ENCODE measurements around the gene MYO9B. TPM values are rescaled to one million over a fixed set of nuclear protein-coding genes. Genes with fewer than 3 reads are reported as not detected.
"Not testable (repeated sequence)": the region's sequence is repeated elsewhere in the genome, so short reads cannot be mapped to it uniquely, and the experiment has no call there.

The MYO9B gene
- total RNA-seq, 1 donor from 2014 or later: 33.2 TPM

DNA sequence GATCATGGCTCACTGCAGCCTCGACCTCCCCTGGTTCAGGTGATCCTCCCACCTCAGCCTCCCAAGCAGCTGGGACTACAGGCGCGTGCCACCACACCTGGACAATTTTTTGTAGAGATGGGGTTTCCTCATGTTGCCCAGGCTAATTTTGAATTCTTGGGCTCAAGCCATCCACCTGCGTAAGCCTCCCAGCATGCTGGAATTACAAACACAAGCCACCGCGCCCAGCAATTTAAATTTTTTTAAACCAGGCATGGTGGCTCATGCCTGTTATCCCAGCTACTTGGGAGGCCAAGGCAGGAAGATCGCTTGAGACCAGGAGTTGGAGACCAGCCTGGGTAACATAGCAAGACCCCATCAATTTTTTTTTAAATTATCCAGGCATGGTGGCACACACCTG is 79.7 kb downstream of the MYO9B start:
- intact Hi-C loops (cut with DNase I): no loop called here
- DNase-seq (ENCODE audit: missing footprints) (no peak), ATAC-seq (no peak)

DNA sequence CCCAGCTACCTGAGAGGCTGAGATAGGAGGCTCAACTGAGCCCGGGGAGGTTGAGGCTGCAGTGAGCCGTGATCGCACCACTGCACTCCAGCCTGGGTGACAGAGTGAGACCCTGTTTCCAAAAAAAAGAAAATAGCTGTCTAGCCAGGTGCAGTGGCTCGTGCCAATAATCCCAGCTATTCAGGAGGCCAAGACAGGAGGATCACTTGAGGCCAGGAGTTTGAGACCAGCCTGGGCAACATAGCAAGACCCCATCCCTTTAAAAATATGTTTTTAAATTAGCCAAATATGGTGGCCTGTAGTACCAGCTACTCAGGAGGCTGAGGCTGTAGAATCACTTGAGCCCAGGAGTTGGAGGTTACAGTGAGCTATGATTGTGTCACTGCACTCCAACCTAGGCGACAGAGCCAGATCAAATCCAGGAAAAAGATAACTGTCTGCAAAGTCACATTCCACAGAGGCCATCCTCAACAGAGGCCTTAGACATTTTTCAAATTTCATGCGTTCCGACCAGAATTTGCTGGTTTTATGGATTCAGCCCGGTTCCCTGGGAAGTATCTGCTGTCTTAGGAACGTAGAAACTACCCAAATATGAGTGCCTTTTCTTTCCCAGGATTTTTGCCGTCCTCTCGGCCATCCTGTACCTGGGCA is 80.8 kb downstream of the MYO9B start:
- no peak for DNase-seq (ENCODE audit: missing footprints)
- no peak for ATAC-seq
- intact Hi-C loops (cut with DNase I): no loop called here

GRCh38 chr19:17156947-17157302 is 81.3 kb downstream of the MYO9B start:
- ATAC-seq: peak; percentile 38
- DNase-seq (ENCODE audit: missing footprints): peak; percentile 75
- intact Hi-C loops (cut with DNase I): no loop called here

- DNase-seq (ENCODE audit: missing footprints) (no peak), ATAC-seq (no peak)
- intact Hi-C loops (cut with DNase I): no loop called here
Measured at GRCh38 chr19:17158584-17158983, 83.0 kb downstream of the MYO9B start.

- ATAC-seq: no peak
- intact Hi-C loops (cut with DNase I): no loop called here
Measured at GRCh38 chr19:17159466-17160393, 84.2 kb downstream of the MYO9B start.

DNA sequence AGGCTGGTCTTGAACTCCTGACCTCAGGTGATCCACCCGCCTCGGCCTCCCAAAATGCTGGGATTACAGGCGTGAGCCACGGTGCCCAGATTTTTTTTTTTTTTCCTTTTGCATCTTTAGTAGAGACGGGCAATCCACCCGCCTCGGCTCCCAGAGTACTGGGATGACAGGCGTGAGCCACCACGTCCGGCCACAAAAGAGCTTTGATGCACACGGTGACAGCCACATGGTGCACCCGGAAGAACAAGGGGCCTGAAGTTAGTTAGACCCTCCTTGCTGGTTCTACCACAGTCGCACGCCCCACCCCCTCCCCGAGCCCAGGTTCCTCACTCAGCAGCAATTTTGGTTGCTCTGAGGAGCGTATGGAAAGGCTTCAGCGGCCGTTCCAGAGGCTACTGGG is 85.3 kb downstream of the MYO9B start:
- intact Hi-C loops (cut with DNase I): no loop called here
- no peak for ATAC-seq
- DNase-seq (ENCODE audit: missing footprints): no peak

More at GRCh38 chr19:17159466-17160393, 84.2 kb downstream of the MYO9B start:
- DNase-seq (ENCODE audit: missing footprints): no peak

GRCh38 chr19:17162131-17162530 is 86.6 kb downstream of the MYO9B start:
- intact Hi-C loops (cut with DNase I); ATAC-seq; DNase-seq (ENCODE audit: missing footprints): not testable (repeated sequence)

DNA sequence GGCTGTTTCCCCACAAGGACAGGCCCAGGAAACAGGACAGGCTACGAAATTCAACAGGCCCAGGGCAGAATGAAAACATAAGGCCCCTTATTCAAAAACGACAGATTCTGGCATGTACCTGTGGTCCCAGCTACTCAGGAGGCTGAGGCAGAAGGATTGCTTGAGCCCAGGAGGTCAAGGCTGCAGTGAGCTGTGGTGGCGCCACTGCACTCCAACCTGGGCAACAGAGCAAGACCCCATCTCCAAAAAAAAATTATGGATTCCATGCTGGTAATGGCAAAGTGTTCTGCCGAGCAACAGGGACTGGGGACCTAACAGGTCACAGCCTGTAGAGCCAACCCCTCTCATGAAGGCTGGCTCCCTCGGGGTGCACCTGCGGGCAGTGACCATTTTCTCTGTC is 87.0 kb downstream of the MYO9B start:
- ATAC-seq (no peak), DNase-seq (ENCODE audit: missing footprints) (no peak)
- intact Hi-C loops (cut with DNase I): no loop called here

GRCh38 chr19:17163652-17164051 is 88.1 kb downstream of the MYO9B start:
- intact Hi-C loops (cut with DNase I): no loop called here
- DNase-seq (ENCODE audit: missing footprints) (no peak), ATAC-seq (no peak)

DNA sequence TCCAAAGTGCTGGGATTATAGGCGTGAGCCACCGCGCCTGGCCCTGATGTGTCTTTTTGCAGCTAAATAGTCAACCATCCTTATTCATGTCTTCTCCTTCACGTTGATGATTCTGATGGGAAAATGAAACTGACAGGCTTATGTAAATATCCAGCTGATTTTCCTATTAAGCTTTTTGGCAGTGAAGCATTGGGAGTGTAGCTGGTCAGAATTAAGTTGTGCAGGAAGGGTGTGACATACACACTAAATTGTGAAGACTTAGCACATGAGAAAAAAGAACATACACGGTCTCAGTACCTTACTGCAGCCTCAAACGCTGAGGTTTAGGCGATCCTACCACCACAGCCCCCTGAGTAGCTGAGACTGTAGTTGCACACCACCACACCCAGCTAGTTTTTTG is 89.1 kb downstream of the MYO9B start:
- intact Hi-C loops (cut with DNase I): loop anchor here (5.0 kb wide), 1 partner anchor 97 kb away; no protein-coding TSS in a partner anchor
- DNase-seq (ENCODE audit: missing footprints): no peak
- ATAC-seq: no peak

- DNase-seq (ENCODE audit: missing footprints) (no peak), ATAC-seq (no peak)
Measured at GRCh38 chr19:17165715-17166114, 90.1 kb downstream of the MYO9B start.

DNA sequence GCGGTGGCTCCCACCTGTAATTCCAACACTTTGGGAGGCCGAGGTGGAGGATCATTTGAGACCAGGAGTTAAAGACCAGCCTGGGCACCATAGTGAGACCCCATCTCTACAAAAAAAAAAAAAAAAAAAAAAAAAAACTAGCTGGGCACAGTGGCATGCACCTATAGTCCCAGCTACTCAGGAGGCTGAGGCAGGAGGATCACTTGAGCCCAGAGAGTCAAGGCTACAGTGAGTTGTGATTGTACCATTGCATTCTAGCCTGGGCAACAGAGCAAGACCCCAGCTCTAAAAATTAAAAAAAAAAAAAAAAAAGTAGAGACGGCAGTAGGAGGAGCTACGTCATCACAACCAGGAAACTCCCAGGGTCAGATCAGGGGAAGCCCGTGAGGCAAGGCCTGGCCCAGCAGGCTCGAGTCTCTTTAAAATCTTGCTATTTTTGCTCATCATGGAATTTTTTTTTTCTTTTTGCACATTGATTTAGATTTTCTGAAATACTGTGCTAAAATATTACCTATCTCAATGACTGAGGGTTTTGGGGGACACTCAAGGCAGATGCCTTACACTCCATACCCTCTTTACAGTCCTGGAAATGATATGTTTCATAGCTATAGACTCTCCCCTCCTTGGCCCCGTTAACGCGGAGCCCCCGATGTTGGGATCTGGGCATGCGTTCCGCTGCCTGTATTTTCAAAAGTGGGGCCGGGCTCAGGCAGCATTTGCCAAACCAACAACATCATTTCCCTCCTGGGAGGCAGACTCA is 95.1 kb downstream of the MYO9B start:
- no peak for DNase-seq (ENCODE audit: missing footprints)
- intact Hi-C loops (cut with DNase I): no loop called here
- no peak for ATAC-seq

More at GRCh38 chr19:17165715-17166114, 90.1 kb downstream of the MYO9B start:
- intact Hi-C loops (cut with DNase I): loop anchor here (5.0 kb wide), 1 partner anchor 98 kb away; no protein-coding TSS in a partner anchor

DNA sequence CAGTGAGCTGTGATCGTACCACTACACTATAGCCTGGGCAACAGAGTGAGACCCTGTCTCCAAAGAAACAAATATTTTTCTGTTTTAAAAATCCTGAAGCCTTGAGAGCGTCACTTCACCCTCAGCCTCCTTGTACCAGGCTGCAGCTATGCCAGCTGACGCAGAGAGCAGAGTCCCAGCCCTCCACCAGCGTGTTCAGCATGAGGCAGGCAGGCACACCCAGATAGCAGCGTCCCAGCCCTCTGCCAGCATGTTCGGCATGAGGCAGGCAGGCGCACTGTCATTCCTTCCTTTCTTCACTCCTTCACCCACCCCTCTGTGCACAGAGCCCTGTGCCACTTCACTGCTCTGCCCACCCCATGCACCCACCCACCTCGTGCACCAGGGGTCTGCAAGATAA is 96.3 kb downstream of the MYO9B start:
- ATAC-seq (no peak), DNase-seq (ENCODE audit: missing footprints) (no peak)
- intact Hi-C loops (cut with DNase I): no loop called here

GRCh38 chr19:17172624-17173345 is 97.2 kb downstream of the MYO9B start:
- no peak for DNase-seq (ENCODE audit: missing footprints)
- intact Hi-C loops (cut with DNase I): no loop called here
- ATAC-seq: no peak

DNA sequence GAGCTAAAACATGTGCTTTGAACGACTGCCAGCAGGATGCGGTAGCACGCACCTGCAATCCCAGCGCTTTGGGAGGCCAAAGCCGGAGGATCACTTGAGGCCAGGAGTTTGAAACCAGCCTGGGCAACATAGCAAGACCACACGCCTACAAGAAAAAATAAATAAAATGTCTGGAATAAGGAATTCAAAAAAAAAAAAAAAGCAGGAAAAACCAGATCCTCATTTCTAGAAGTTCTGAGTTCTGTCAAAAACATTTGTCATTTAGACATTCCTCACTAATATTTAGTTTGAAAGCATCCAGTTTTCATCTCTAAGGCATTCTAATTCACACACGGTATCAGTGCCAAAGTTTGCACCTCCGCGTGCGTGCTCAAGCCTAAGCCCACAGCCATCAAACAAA is 102.7 kb downstream of the MYO9B start:
- no peak for DNase-seq (ENCODE audit: missing footprints)
- intact Hi-C loops (cut with DNase I): no loop called here
- no peak for ATAC-seq

DNA sequence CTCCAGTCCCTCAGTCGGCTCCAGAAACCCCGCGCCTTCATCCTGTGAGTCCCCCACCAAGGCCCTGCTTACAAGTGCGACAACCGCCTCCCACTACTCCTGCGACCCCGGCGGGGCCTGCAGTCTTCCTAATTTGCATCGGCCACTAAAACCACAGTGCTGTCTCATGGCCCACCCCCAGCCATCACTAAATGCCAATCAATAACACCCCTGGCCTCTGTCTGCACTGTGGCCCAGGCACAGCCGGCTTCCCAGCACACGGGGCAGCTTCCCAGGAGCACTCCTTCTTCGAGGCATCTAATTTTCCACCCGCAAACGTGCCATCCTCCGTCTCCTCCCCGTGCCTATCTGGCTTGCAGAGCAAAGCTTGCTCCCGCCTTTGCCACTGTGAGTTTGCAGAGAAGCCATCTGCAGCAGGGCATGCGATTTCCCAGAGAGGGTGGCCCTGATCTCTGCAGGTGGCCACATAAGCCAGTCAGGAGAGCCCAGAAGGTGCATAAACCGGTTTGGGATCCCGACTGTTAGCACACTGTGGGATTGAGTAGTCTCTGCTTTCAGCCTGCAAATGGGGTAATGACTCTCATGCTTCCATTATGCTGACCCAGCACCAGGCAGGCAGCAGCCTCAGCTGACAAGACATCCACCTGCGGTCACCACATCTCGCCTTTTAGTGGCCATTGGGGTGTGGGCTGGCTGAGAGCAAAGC is 105.6 kb downstream of the MYO9B start:
- intact Hi-C loops (cut with DNase I): no loop called here

DNA sequence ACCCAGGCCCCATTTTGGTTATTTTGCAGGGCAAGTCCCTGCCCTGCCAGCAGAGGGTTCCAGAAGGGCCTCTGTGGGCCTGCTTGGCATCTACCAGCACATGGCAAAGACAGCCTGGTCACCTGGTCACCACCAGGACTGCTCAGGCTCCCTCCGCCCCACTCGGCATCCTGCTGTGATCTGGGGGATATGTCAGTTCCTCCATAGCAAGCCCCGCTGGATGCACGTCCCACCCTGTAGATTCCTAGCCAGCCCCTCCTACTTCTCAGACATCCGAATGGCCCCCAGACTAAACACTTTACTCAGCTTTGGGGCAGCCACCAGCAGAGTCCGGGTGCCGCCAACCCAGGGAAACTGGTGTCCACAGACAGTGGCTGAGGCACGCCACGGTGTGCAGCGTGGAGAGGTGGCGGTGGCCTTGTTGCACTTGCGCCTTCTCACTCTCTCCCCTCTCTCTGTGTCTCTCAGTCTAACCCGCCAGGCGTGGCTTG is 107.7 kb downstream of the MYO9B start:
- ATAC-seq (no peak), DNase-seq (ENCODE audit: missing footprints) (no peak)
- intact Hi-C loops (cut with DNase I): no loop called here

More for the DNA sequence above, 105.6 kb downstream of the MYO9B start:
- no peak for ATAC-seq
- DNase-seq (ENCODE audit: missing footprints): no peak

- intact Hi-C loops (cut with DNase I): no loop called here
- DNase-seq (ENCODE audit: missing footprints): no peak
- no peak for ATAC-seq
Measured at GRCh38 chr19:17183858-17184321, 108.3 kb downstream of the MYO9B start.

Data from Right ventricle myocardium inferior (tissue), 1 donor.